ENCODE results near the gene XXYLT1.
"Not testable (repeated sequence)": the region's sequence is repeated elsewhere in the genome, so short reads cannot be mapped to it uniquely, and the experiment has no call there.

XXYLT1 gene

DNA sequence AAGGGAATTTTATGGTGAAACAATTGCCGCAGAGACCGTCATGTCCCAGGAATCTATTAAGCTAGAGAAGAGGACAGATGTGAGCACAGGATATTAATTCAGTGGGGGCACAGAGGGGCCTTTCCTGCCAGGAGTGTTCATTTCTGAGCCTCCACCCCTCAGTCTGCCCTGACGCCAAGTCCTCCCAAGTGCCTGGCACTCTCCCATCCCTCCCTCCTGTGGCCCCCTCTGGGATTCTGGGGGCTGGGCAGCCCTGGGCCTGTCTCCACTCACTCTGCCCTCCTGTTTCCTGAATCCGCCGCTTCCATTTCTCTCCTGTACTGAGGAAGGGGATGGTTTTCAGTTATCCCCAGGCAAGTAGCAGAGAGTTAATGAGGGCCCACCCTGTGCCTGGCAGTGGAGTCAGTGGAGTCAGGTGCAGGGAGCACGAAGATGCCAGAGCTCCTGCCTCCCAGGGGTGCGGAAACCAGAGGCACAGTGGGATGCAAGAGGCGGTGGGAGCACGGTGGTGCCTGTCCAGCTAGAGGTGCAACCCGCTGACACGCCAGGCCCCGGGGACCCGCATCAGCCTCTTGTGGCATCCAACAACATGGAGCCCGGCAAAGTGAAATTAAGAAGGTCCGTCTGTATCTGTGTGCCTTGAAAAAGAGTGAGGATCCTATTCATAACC, 212.5 kb downstream of the XXYLT1 start:
- no peak for DNase-seq

DNA sequence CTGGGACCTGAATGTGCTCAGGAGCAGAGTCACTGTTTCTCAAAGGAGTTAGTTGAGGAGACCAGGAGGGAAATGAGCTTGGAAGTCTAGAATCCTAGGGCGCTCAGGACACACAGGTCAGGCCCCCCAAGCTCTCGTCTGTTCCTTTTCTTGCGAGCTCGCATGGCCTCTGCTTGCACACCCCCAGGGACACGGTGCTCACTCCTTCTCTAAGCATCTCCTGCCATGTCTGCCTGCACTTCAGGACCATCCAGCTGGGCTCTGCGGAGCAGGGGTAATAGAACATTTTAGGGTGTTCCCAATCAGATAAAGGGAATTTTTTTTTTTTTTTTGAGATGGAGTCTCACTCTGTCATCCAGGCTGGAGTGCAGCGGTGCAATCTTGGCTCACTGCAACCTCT, 213.2 kb downstream of the XXYLT1 start:
- DNase-seq = no peak

- DNase-seq = no peak
Observed at GRCh38 chr3:195056506-195056905, 214.5 kb downstream of the XXYLT1 start.

DNA sequence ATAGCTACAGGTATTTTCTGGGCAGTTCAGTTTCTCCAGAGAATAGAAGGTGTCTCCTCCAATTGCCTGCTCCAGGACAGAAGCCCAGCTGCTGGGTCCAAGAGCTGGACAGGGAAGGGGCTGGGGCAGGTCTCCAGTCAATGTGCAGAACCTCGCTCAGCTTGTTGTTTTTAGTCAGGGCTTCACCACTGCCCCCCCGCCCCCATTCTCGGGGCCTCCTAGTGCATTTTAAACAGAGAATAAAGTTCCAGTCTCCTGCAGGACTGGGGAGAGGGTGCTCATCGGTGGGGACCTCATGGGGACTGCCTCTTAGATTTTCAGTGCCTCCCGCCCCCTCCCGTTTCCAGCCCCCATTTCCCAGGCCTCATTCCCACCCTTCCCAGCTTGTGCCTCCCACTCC, 216.6 kb downstream of the XXYLT1 start:
- no peak for DNase-seq

DNA sequence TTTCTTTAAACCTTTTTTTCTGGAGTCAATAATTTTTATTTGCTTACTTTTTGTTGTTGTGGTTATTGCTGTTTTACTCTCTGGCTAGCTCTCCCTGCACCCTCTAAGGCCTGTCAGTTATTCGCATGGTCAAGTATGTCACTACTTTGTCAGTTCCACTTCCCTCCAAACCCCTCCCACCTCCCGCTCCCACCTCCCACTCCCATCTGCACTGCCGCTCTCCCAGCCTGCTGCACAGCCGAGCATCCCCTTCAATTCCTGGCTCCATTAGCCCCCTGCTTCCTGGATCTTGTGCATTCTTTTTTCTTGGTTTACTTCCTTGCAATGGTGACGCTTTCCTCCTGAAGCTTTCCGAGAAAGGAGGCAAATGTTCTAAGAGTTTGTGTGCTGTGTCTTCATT, 218.0 kb downstream of the XXYLT1 start:
- no peak for DNase-seq

DNA sequence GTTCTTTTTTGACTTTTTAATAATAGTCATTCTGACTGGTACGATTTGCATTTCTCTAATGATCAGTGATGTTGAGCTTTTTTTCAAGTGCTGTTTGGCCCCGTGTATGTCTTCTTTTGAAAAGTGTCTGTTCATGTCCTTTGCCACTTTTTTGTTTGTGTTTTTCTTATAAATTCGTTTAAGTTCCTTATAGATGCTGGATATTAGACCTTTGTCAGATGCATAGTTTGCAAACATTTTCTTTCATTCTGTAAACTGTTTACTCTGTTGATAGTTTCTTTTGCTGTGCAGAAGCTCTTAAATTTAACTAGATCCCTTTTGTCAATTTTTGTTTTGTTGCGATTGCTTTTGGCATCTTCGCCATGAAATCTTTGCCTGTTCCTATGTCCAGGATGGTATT, 220.7 kb downstream of the XXYLT1 start:
- DNase-seq = not testable (repeated sequence)

DNA sequence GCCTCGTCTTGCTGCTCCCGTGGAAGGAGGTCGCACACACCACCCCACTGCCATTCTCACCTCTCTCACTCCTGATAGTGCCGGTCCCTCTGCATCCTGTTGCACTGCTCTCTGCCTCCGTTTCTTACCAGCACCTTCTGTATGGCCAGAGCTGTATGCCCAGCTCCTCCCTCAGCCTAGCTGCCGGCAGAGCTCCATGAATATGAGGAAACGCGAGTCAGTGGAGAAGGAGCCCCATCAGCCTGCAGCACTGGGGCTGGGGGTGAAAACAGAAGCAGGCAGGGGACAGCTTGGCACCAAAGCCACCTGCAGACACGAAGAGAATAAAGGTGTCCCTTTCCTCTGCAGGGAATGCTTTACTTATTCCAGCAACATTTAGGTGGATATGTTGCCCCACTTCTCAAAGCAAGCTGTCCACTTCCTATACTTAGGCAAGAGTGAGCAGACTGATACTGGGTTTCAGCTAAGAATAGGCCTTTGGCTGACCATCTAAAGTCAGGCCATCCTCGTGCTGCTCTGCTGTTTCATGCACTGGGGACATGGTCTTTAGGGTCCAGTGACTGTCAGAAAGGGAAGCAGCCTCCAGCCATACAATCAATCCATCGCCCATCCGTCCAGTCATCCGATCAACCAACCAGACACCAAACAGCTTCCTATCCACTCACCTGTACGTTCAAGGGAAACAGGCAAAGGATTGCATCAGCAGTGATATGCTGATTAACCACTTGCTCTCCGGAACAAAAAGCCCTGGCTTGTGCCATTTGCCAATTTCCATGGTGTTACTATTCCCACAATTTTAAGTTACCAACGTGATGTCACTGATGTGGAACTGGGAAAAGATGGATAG, 222.7 kb downstream of the XXYLT1 start:
- DNase-seq = no peak

DNA sequence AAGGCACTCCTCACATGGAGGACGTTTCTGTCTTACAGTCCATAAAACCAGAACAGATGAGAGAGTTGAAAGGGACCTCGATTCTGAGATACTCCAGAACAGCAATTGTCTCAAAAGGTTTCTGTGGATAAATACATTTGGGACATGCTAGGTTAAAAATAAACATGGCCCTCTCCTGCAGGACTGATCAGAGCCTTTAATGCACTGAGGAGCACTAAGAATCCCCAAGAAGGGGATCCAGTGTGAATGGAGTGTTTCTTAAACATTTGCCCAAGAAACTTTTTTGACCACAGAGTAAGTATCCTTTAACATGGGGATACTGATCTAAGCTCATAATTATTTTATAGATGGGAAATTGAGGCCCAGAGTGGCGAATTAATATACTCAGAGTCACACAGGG, 223.4 kb downstream of the XXYLT1 start:
- DNase-seq = no peak

GRCh38 chr3:195046441-195046840, 224.5 kb downstream of the XXYLT1 start:
- DNase-seq = no peak

GRCh38 chr3:195045481-195046210, 225.3 kb downstream of the XXYLT1 start:
- DNase-seq = no peak

DNA sequence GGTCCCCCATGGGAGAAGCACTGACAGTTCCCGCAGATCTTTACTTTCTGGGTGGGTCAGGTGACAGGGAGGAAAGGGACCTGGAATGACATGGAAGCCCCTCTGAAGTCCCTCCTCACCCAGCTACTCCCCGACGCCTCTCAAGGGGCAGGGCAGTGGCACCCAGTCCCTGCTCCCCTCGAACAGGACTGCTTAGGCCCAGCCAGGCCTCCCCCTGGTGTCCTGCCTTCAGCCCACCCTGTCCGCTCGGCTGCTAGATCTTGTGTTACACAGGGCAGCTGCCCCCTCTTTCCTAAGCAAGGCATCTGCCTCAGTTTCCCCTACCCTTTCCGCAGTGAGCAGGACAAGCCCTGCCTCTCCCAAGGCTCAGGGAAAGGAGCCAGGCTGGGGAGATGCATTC, 226.5 kb downstream of the XXYLT1 start:
- DNase-seq = no peak

GRCh38 chr3:195043607-195044339, 227.2 kb downstream of the XXYLT1 start:
- DNase-seq = no peak

GRCh38 chr3:195042743-195043606, 228.0 kb downstream of the XXYLT1 start:
- no peak for DNase-seq

DNA sequence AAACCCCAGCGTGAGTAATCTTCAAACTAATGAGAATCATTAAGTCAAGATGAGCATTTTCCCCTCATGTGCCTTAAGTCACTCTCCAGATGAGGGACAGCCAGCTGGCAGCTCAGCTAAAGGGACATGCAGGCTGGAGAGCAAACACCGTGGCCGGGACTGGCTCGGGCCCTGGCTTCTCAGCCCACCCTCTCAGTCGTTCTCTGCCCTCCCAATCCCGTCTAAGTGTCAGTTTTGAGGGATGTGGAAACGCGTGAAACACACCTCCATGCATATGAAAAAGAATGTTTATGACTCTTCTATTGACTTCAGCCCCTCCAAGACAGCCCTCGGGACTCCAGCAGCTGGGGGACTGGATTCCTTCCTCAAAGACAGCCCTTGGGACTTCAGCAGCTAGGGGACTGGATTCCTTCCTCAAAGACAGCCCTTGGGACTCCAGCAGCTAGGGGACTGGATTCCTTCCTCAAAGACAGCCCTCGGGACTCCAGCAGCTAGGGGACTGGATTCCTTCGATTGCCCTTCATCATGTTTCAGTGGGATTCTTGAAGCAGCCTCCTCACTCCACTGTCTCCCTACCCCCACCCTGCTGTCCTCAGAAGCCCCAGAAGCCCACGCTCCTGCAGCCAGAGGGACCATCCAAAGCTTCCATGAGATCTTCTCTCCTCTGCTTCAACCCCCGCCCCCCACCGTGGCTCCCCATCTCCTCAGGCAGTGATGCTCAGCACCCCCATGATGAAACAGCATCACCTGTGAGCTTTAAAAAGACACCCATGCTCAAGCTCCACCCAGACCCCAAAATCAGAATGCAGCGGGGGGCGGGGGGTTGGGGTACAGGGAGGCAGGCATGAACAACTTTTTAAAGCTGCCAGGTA, 228.9 kb downstream of the XXYLT1 start:
- DNase-seq = no peak

GRCh38 chr3:195040773-195041520, 230.0 kb downstream of the XXYLT1 start:
- no peak for DNase-seq

DNA sequence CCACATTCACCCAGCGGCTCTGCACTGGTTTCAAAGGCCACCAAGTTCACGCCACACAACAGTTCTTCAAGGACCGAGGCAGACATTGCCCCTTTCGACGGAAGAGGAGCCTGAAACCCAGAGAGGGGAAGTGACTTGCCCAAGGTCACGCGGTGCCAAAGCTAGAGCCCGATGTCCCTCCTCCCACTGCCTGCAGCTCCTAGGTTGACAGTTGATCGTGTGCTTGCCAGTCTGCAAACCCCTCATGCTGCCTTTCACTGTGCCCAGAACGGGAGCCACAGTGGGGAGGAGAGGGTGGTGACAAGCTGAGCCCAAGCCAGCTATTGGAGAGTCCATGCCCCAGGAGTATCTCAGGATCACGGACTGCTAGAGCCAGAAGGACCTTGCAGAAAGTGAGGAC, 230.9 kb downstream of the XXYLT1 start:
- no peak for DNase-seq

GRCh38 chr3:195039180-195039843, 231.6 kb downstream of the XXYLT1 start:
- no peak for DNase-seq

GRCh38 chr3:195038161-195038560, 232.8 kb downstream of the XXYLT1 start:
- no peak for DNase-seq

- not testable (repeated sequence) for DNase-seq
Observed at GRCh38 chr3:195037586-195037985, 233.4 kb downstream of the XXYLT1 start.

- peak; percentile 14 for DNase-seq
Observed at GRCh38 chr3:195036974-195037373, 234.0 kb downstream of the XXYLT1 start.

Data from NCI-H2171 treated with DMSO at 0.1 percent for 48 hours (cell line).